Breast epithelium (tissue), 4 donors: ENCODE measurements around the gene RPAP2. TPM values are rescaled to one million over a fixed set of nuclear protein-coding genes. Genes with fewer than 3 reads are reported as not detected.
"Not testable (repeated sequence)": the region's sequence is repeated elsewhere in the genome, so short reads cannot be mapped to it uniquely, and the experiment has no call there.

Experiments used
- DNase-seq, 2 donors: peaks; one replicate each; pipeline ENCODE4 v3.0.0-alpha.2; 2019; ENCODE audit warnings: low spot score in 2 of 2
- H3K27ac ChIP-seq, 2 donors: fragments of 200-600 bp; sonication (generic) in 1 of 2; one replicate each; pipeline ENCODE4 v1.5.1; 2016 to 2019; ENCODE audit warnings: mild to moderate bottlenecking in 1 of 2
- H3K27me3 ChIP-seq, 2 donors: fragments of 200-600 bp; sonication (generic) in 1 of 2; one replicate each; pipeline versions ENCODE4 v1.5.1 to v1.6.0; 2017 to 2019; ENCODE audit warnings: control low read depth in 1 of 2, mild to moderate bottlenecking in 1 of 2
- H3K36me3 ChIP-seq: fragments of 200-600 bp; one replicate; pipeline ENCODE4 v1.5.1; 2019
- H3K4me1 ChIP-seq, 2 donors: fragments of 200-600 bp; sonication (generic); one replicate each; pipeline ENCODE4 v1.5.1; 2016 to 2019; ENCODE audit warnings: control low read depth in 1 of 2
- H3K4me3 ChIP-seq, 3 donors: fragments of 200-600 bp; sonication (generic); 1 replicate in 2 of 3; 2 replicates in 1 of 3; pipeline ENCODE4 v1.5.1; 2016 to 2019; ENCODE audit warnings: mild to moderate bottlenecking in 3 of 3, moderate library complexity in 2 of 3
- H3K9me3 ChIP-seq, 2 donors: fragments of 200-600 bp; sonication (generic) in 1 of 2; one replicate each; pipeline ENCODE4 v1.5.1; 2016 to 2019; ENCODE audit warnings: control low read depth in 1 of 2
- POLR2A ChIP-seq: fragments of 450-650 bp; IDR thresholded peaks from one replicate; pipeline ENCODE4 v1.6.1; 2016; ENCODE audit warnings: antibody characterized with exemption, mild to moderate bottlenecking, moderate library complexity
- POLR2AphosphoS5 ChIP-seq, 3 donors: sonication (generic); formaldehyde crosslinking; IDR thresholded peaks; one replicate each; pipeline ENCODE4 v1.6.1; 2017; ENCODE audit warnings: antibody characterized with exemption in 3 of 3
- intact Hi-C: fragments of 100-400 bp; cut with DNase I; formaldehyde crosslinking; loops from one replicate; pipeline ENCODE4 v1.15.1; 2023; ENCODE audit warnings: low total_unique reads
- total RNA-seq, 3 donors: library from RNA; depleted of rRNA; stranded (reverse); fragments of >200 nt; gene quantifications; one replicate each; pipeline ENCODE4 v1.1.0, GENCODE V29; 2016
- TF ChIP-seq, protein P1 (sequence below), 3 donors: fragments of 450-650 bp; IDR thresholded peaks; one replicate each; pipeline ENCODE4 v1.5.1; 2016 to 2017; ENCODE audit warnings: antibody characterized with exemption in 3 of 3, mild to moderate bottlenecking in 3 of 3, moderate library complexity in 3 of 3

RPAP2 gene
- total RNA-seq, 3 donors from 2014 or later, result 7.8 to 14.7 (median 12.3) TPM

DNA sequence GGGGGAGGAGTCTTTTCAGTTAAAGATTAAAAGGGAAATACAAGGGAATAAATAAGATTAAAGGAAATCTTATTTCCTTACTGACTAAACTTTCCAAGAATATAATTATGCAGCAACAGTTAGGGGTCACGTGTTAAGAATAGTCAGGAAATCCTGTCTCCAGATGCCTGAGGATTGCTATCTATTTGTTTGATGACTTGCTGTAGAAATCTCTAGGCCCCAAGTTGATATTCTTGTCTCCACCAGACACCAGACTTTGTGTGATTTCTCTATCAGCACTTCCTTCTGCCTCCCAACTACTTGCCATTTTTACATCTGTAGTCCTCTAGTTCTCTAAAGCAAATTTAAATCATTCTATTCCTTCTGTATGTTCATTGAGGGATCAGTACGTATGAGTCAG lies 77.5 kb downstream of the RPAP2 start:
- intact Hi-C loops, result no loop called here
- Histone ChIP-seq H3K4me1 (no peaks in the 10 kb centered on the region), H3K27me3 (no peaks in the 10 kb centered on the region), H3K27ac (no peak overlapping the region), H3K9me3 (no peaks in the 10 kb centered on the region), H3K36me3 (no peaks in the 10 kb centered on the region), H3K4me3 (no peak overlapping the region)
- DNase-seq, result no peak
- TF ChIP-seq, protein P1, sequence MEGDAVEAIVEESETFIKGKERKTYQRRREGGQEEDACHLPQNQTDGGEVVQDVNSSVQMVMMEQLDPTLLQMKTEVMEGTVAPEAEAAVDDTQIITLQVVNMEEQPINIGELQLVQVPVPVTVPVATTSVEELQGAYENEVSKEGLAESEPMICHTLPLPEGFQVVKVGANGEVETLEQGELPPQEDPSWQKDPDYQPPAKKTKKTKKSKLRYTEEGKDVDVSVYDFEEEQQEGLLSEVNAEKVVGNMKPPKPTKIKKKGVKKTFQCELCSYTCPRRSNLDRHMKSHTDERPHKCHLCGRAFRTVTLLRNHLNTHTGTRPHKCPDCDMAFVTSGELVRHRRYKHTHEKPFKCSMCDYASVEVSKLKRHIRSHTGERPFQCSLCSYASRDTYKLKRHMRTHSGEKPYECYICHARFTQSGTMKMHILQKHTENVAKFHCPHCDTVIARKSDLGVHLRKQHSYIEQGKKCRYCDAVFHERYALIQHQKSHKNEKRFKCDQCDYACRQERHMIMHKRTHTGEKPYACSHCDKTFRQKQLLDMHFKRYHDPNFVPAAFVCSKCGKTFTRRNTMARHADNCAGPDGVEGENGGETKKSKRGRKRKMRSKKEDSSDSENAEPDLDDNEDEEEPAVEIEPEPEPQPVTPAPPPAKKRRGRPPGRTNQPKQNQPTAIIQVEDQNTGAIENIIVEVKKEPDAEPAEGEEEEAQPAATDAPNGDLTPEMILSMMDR (IDR thresholded peaks at IDR 0.05), result no peak
- TF ChIP-seq POLR2AphosphoS5 (IDR thresholded peaks at IDR 0.05) (no peak), POLR2A (no peak)

- DNase-seq, H3K27ac ChIP-seq, intact Hi-C loops, H3K4me3 ChIP-seq, H3K27me3 ChIP-seq, H3K4me1 ChIP-seq, H3K36me3 ChIP-seq, H3K9me3 ChIP-seq: not testable (repeated sequence)
Measured at GRCh38 chr1:92377991-92378390, 79.1 kb downstream of the RPAP2 start.

DNA sequence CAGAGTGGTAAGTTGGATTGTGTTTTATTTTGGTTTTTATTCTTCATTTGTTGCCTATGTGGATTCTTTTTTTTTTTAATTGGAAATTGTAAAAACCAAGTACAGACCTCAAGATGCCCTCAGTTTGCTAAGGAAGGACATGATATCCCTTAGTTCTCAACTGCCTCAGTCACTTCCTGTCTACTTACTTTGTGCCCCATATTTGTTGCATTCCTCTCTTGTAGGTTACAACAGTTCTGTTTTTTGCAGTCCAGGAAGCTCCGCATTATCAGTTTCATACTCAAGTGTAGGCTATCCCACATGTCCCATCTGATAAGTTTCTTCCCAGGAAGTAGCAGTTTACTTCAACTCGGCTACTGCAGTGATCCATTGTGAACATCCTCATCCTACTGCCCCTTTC lies 82.0 kb downstream of the RPAP2 start:
- DNase-seq, result no peak
- no peak overlapping the region for H3K27ac ChIP-seq
- H3K4me1 ChIP-seq, result no peaks in the 10 kb centered on the region
- H3K4me3 ChIP-seq, result no peak overlapping the region
- TF ChIP-seq POLR2A, result no peak
- H3K36me3 ChIP-seq, result no peaks in the 10 kb centered on the region
- H3K27me3 ChIP-seq, result no peaks in the 10 kb centered on the region
- intact Hi-C loops, result no loop called here
- peaks cover 11 to 14% of the 10 kb centered on the region in 2 donors for H3K9me3 ChIP-seq

DNA sequence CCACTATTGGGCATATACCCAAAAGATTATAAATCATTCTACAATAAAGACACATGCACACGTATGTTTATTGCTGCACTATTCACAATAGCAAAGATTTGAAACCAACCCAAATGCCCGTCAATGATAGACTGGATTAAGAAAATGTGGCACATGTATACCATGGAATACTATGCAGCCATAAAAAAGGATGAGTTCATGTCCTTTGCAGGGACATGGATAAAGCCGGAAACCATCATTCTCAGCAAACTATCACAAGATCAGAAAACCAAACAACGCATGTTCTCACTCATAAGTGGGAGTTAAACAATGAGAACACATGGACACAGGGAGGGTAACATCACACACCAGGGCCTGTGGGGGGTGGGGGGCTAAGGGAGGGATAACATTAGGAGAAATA lies 95.1 kb downstream of the RPAP2 start:
- intact Hi-C loops, H3K4me1 ChIP-seq, DNase-seq, H3K36me3 ChIP-seq, H3K4me3 ChIP-seq, H3K27ac ChIP-seq, H3K27me3 ChIP-seq: not testable (repeated sequence)
- H3K9me3 ChIP-seq, result peaks cover 29 to 40% of the 10 kb centered on the region in 2 donors

- intact Hi-C loops, result no loop called here
- no peak overlapping the region for H3K4me3 ChIP-seq
- H3K36me3 ChIP-seq, result no peaks in the 10 kb centered on the region
- H3K27me3 ChIP-seq, result no peaks in the 10 kb centered on the region
- H3K27ac ChIP-seq, result no peak overlapping the region
- no peaks in the 10 kb centered on the region for H3K4me1 ChIP-seq
- peaks cover 25 to 29% of the 10 kb centered on the region in 2 donors for H3K9me3 ChIP-seq
- TF ChIP-seq, protein P1 (IDR thresholded peaks at IDR 0.05), result no peak
- TF ChIP-seq POLR2AphosphoS5 (IDR thresholded peaks at IDR 0.05) (no peak), POLR2A (no peak)
- DNase-seq, result no peak
Measured at GRCh38 chr1:92398519-92398918, 99.7 kb downstream of the RPAP2 start.

GRCh38 chr1:92399076-92399475 lies 100.2 kb downstream of the RPAP2 start:
- intact Hi-C loops, result no loop called here
- no peak overlapping the region for H3K4me3 ChIP-seq
- no peak for DNase-seq
- no peak for TF ChIP-seq POLR2AphosphoS5 (IDR thresholded peaks at IDR 0.05)
- no peaks in the 10 kb centered on the region for H3K4me1 ChIP-seq
- H3K9me3 ChIP-seq, result peaks cover 25 to 29% of the 10 kb centered on the region in 2 donors
- H3K27ac ChIP-seq, result no peak overlapping the region
- H3K27me3 ChIP-seq, result no peaks in the 10 kb centered on the region
- no peaks in the 10 kb centered on the region for H3K36me3 ChIP-seq

GRCh38 chr1:92404661-92405060 lies 105.8 kb downstream of the RPAP2 start:
- no peaks in the 10 kb centered on the region for H3K4me1 ChIP-seq
- H3K4me3 ChIP-seq, result no peak overlapping the region
- DNase-seq, result no peak
- H3K36me3 ChIP-seq, result no peaks in the 10 kb centered on the region
- H3K27ac ChIP-seq, result no peak overlapping the region
- H3K27me3 ChIP-seq, result no peaks in the 10 kb centered on the region
- TF ChIP-seq POLR2A, result no peak
- TF ChIP-seq, protein P1 (IDR thresholded peaks at IDR 0.05), result no peak
- TF ChIP-seq POLR2AphosphoS5 (IDR thresholded peaks at IDR 0.05), result no peak
- intact Hi-C loops, result no loop called here
- peaks cover 22 to 23% of the 10 kb centered on the region in 2 donors for H3K9me3 ChIP-seq
